ENCODE measurements around the gene MOGAT1. TPM values are rescaled to one million over a fixed set of nuclear protein-coding genes. Genes with fewer than 3 reads are reported as not detected.

MOGAT1 gene
- polyA plus RNA-seq, 1 of the 3 experiments (the other 2 are of a cell fraction): not detected

DNA sequence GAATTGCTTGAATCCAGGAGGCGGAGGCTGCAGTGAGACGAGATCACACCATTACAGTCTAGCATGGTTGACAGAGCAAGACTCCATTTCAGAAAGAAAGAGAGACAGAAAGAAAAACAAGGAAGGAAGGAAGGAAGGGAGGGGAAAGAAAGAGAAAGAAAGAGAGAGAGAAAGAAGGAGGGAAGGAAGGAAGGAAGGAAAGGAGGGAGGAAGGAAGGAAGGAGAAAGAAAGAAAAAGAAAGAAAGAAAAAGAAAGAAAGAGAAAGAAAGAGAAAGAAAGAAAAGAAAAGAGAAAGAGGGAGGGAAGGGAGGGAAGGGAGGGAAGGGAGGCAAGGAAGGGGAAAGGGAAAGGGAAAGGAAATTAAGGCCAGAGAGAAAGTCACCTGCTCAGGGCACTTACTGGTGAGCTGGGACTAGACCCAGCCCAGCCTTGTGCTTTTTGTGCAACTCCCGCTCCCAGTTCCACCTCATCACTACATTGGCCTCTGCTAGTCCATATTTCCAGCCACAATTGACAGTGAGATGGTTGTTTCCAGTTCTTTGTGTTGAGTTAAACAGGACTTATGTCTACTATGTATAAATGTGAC lies 35.7 kb downstream of the MOGAT1 start:
- H3K4me3 ChIP-seq (ENCODE audit: low read depth in 2 of 2, low read length in 1 of 2): no peak overlapping the region
- H4K20me1 ChIP-seq (ENCODE audit: insufficient read depth): no peaks in the 10 kb centered on the region
- ChIA-PET CTCF (interaction anchor here (0.5 to 7.0 kb wide), 26 partner anchors 9 to 1091 kb away, joined by 3 to 115 read pairs (median 4); partner anchors contain the start of gene ACSL3), POLR2A (no interaction called here)
- no peak overlapping the region for H3K9ac ChIP-seq
- TF ChIP-seq FOXM1 (IDR thresholded peaks at IDR 0.05; ENCODE audit: low read depth) (no peak), RAD21 (IDR thresholded peaks at IDR 0.05; ENCODE audit: low read length) (no peak)
- TF ChIP-seq, protein P1, sequence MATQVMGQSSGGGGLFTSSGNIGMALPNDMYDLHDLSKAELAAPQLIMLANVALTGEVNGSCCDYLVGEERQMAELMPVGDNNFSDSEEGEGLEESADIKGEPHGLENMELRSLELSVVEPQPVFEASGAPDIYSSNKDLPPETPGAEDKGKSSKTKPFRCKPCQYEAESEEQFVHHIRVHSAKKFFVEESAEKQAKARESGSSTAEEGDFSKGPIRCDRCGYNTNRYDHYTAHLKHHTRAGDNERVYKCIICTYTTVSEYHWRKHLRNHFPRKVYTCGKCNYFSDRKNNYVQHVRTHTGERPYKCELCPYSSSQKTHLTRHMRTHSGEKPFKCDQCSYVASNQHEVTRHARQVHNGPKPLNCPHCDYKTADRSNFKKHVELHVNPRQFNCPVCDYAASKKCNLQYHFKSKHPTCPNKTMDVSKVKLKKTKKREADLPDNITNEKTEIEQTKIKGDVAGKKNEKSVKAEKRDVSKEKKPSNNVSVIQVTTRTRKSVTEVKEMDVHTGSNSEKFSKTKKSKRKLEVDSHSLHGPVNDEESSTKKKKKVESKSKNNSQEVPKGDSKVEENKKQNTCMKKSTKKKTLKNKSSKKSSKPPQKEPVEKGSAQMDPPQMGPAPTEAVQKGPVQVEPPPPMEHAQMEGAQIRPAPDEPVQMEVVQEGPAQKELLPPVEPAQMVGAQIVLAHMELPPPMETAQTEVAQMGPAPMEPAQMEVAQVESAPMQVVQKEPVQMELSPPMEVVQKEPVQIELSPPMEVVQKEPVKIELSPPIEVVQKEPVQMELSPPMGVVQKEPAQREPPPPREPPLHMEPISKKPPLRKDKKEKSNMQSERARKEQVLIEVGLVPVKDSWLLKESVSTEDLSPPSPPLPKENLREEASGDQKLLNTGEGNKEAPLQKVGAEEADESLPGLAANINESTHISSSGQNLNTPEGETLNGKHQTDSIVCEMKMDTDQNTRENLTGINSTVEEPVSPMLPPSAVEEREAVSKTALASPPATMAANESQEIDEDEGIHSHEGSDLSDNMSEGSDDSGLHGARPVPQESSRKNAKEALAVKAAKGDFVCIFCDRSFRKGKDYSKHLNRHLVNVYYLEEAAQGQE (IDR thresholded peaks at IDR 0.05; ENCODE audit: low read depth, low read length): no peak
- TF ChIP-seq, protein P2, sequence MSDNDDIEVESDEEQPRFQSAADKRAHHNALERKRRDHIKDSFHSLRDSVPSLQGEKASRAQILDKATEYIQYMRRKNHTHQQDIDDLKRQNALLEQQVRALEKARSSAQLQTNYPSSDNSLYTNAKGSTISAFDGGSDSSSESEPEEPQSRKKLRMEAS (IDR thresholded peaks at IDR 0.05; ENCODE audit: low read depth): no peak
- TF ChIP-seq, protein P3, sequence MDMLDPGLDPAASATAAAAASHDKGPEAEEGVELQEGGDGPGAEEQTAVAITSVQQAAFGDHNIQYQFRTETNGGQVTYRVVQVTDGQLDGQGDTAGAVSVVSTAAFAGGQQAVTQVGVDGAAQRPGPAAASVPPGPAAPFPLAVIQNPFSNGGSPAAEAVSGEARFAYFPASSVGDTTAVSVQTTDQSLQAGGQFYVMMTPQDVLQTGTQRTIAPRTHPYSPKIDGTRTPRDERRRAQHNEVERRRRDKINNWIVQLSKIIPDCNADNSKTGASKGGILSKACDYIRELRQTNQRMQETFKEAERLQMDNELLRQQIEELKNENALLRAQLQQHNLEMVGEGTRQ (IDR thresholded peaks at IDR 0.05; ENCODE audit: borderline replicate concordance, low read depth, low read length): no peak
- peak overlapping the region; percentile 13; the same call in 1 of the 2 replicates for H3K4me2 ChIP-seq
- H3K79me2 ChIP-seq (ENCODE audit: insufficient read depth): no peaks in the 10 kb centered on the region
- H3K9me2 ChIP-seq: no peaks in the 10 kb centered on the region
- H3K36me3 ChIP-seq (replicated peaks in 1 of 2; ENCODE audit: control insufficient read depth in 1 of 2, insufficient read depth in 2 of 2, low read length in 1 of 2): no peaks in the 10 kb centered on the region
- no peaks in the 10 kb centered on the region for H3F3A ChIP-seq (replicated peaks; ENCODE audit: insufficient read depth)
- WGBS (ENCODE audit: low lambda C conversion rate): 83% methylated on average over 3 of the region's 3 CpGs
- H3K9me3 ChIP-seq: no peaks in the 10 kb centered on the region
- H3K27ac ChIP-seq (ENCODE audit: low read depth in 2 of 2, low read length in 1 of 2): peak overlapping the region in 1 of 2 experiments; percentile 21; a peak in 2 of 4 replicates
- H2AFZ ChIP-seq (ENCODE audit: low read depth): peak overlapping the region; percentile 42; the same call in 1 of the 2 replicates
- DNase-seq: no peak
- H3K4me1 ChIP-seq (ENCODE audit: control insufficient read depth in 1 of 2, insufficient read depth in 2 of 2, low read depth in 1 of 2, low read length in 1 of 2): peaks cover 3 to 6% of the 10 kb centered on the region in 2 experiments; a peak in 2 of 4 replicates
- H3K27me3 ChIP-seq (ENCODE audit: insufficient read depth): no peaks in the 10 kb centered on the region

DNA sequence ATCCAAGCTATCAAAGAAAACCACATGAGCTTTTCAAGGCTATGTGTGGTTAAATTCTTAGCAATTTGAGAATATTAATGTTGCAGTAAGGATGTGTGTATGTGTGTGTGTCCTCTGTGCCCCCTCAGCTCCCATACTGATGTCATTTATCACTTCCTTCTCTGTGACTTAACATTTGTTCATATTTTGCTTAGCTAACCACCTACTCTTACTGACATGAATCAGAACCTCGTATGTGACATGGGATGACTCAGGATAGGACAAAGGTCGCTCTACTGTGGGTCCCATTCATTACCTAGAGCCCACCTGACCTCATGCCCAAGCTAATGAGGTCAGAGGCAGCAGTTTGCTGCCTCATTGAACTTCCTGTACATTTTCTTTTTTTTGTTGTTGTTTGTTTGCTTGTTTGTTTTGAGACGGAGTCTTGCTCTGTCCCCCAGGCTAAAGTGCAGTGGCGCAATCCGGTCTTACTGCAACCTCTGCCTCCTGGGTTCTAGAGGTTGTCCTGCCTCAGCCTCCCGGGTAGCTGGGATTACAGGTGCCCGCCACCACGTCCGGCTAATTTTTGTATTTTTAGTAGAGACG lies 36.3 kb downstream of the MOGAT1 start:
- Histone ChIP-seq H3K4me3 (ENCODE audit: low read depth in 2 of 2, low read length in 1 of 2) (no peak overlapping the region; a peak in 1 of 4 replicates), H3K27me3 (ENCODE audit: insufficient read depth) (no peaks in the 10 kb centered on the region), H4K20me1 (ENCODE audit: insufficient read depth) (no peaks in the 10 kb centered on the region), H3K9me3 (no peaks in the 10 kb centered on the region), H2AFZ (ENCODE audit: low read depth) (peak overlapping the region; percentile 42; the same call in 1 of the 2 replicates), H3K9ac (no peak overlapping the region), H3K36me3 (replicated peaks in 1 of 2; ENCODE audit: control insufficient read depth in 1 of 2, insufficient read depth in 2 of 2, low read length in 1 of 2) (no peaks in the 10 kb centered on the region), H3K4me2 (peak overlapping the region; percentile 13; the same call in 1 of the 2 replicates), H3F3A (replicated peaks; ENCODE audit: insufficient read depth) (no peaks in the 10 kb centered on the region), H3K27ac (ENCODE audit: low read depth in 2 of 2, low read length in 1 of 2) (peak overlapping the region in 1 of 2 experiments; percentile 21; a peak in 2 of 4 replicates), H3K4me1 (ENCODE audit: control insufficient read depth in 1 of 2, insufficient read depth in 2 of 2, low read depth in 1 of 2, low read length in 1 of 2) (peaks cover 3 to 6% of the 10 kb centered on the region in 2 experiments; a peak in 2 of 4 replicates), H3K79me2 (ENCODE audit: insufficient read depth) (no peaks in the 10 kb centered on the region), H3K9me2 (no peaks in the 10 kb centered on the region)
- no peak for DNase-seq
- ChIA-PET CTCF (interaction anchor here (0.5 to 7.0 kb wide), 29 partner anchors 9 to 1090 kb away, joined by 3 to 115 read pairs (median 4); partner anchors contain the start of gene ACSL3), POLR2A (no interaction called here)
- 42% methylated on average over 10 of the region's 10 CpGs for WGBS (ENCODE audit: low lambda C conversion rate)
- no peak for TF ChIP-seq TEAD4 (IDR thresholded peaks at IDR 0.05; ENCODE audit: borderline replicate concordance, insufficient read depth)
- TF ChIP-seq JUND (IDR thresholded peaks at IDR 0.05): 0 out of 2 replicates have a peak, but pooled peaks have one; percentile 5
- TF ChIP-seq FOSL2 (IDR thresholded peaks at IDR 0.05; ENCODE audit: borderline replicate concordance, low read depth): peak; percentile 15; the same call in 1 of the 2 replicates
- TF ChIP-seq MXI1 (IDR thresholded peaks at IDR 0.05; ENCODE audit: low read depth, low read length): no peak
- TF ChIP-seq, protein P4, sequence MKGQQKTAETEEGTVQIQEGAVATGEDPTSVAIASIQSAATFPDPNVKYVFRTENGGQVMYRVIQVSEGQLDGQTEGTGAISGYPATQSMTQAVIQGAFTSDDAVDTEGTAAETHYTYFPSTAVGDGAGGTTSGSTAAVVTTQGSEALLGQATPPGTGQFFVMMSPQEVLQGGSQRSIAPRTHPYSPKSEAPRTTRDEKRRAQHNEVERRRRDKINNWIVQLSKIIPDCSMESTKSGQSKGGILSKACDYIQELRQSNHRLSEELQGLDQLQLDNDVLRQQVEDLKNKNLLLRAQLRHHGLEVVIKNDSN (IDR thresholded peaks at IDR 0.05; ENCODE audit: borderline replicate concordance, low read depth): no peak
- peak; percentile 72 for TF ChIP-seq TCF12 (IDR thresholded peaks at IDR 0.05)
- TF ChIP-seq, protein P5, sequence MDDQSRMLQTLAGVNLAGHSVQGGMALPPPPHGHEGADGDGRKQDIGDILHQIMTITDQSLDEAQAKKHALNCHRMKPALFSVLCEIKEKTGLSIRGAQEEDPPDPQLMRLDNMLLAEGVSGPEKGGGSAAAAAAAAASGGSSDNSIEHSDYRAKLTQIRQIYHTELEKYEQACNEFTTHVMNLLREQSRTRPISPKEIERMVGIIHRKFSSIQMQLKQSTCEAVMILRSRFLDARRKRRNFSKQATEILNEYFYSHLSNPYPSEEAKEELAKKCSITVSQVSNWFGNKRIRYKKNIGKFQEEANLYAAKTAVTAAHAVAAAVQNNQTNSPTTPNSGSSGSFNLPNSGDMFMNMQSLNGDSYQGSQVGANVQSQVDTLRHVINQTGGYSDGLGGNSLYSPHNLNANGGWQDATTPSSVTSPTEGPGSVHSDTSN (IDR thresholded peaks at IDR 0.05): peak; percentile 59
- peak; percentile 38; the same call in 1 of the 2 replicates for TF ChIP-seq POLR2AphosphoS5 (IDR thresholded peaks at IDR 0.05; ENCODE audit: low read depth, low read length)
- TF ChIP-seq, protein P6, sequence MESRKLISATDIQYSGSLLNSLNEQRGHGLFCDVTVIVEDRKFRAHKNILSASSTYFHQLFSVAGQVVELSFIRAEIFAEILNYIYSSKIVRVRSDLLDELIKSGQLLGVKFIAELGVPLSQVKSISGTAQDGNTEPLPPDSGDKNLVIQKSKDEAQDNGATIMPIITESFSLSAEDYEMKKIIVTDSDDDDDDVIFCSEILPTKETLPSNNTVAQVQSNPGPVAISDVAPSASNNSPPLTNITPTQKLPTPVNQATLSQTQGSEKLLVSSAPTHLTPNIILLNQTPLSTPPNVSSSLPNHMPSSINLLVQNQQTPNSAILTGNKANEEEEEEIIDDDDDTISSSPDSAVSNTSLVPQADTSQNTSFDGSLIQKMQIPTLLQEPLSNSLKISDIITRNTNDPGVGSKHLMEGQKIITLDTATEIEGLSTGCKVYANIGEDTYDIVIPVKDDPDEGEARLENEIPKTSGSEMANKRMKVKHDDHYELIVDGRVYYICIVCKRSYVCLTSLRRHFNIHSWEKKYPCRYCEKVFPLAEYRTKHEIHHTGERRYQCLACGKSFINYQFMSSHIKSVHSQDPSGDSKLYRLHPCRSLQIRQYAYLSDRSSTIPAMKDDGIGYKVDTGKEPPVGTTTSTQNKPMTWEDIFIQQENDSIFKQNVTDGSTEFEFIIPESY (IDR thresholded peaks at IDR 0.05; ENCODE audit: borderline replicate concordance, low read depth): 0 out of 2 replicates have a peak, but pooled peaks have one; percentile 25
- TF ChIP-seq GABPA (IDR thresholded peaks at IDR 0.05; ENCODE audit: low read depth): no peak
- TF ChIP-seq SMC3 (IDR thresholded peaks at IDR 0.05; ENCODE audit: low read depth, low read length): no peak

Measured in SK-N-SH (cell line).